ENCODE measurements around the gene GRK2.

The GRK2 gene

GRCh38 chr11:67289226-67289650 lies 23.0 kb downstream of the GRK2 start, which contains the start of gene ANKRD13D:
ANKRD13D (plus strand) TSS chr11:67289303; CDS start chr11:67289461, 158 bp downstream.
- TF ChIP-seq GATA2 (IDR thresholded peaks at IDR 0.05; ENCODE audit: low read depth, low read length) (no peak), GATA3 (IDR thresholded peaks at IDR 0.05; ENCODE audit: low read depth, low read length) (no peak)

- no peak for TF ChIP-seq GATA3 (IDR thresholded peaks at IDR 0.05; ENCODE audit: low read depth, low read length)
- no peak for TF ChIP-seq GATA2 (IDR thresholded peaks at IDR 0.05; ENCODE audit: low read depth, low read length)
Observed at GRCh38 chr11:67289651-67290479, 23.6 kb downstream of the GRK2 start.

- TF ChIP-seq GATA2 (IDR thresholded peaks at IDR 0.05; ENCODE audit: low read depth, low read length) (no peak), GATA3 (IDR thresholded peaks at IDR 0.05; ENCODE audit: low read depth, low read length) (no peak)
Observed at GRCh38 chr11:67290801-67291200, 24.5 kb downstream of the GRK2 start.

- TF ChIP-seq GATA3 (IDR thresholded peaks at IDR 0.05; ENCODE audit: low read depth, low read length) (no peak), GATA2 (IDR thresholded peaks at IDR 0.05; ENCODE audit: low read depth, low read length) (no peak)
Observed at GRCh38 chr11:67291481-67292381, 25.5 kb downstream of the GRK2 start.

GRCh38 chr11:67292671-67293070 lies 26.4 kb downstream of the GRK2 start:
- TF ChIP-seq GATA3 (IDR thresholded peaks at IDR 0.05; ENCODE audit: low read depth, low read length) (no peak), GATA2 (IDR thresholded peaks at IDR 0.05; ENCODE audit: low read depth, low read length) (no peak)

- TF ChIP-seq GATA3 (IDR thresholded peaks at IDR 0.05; ENCODE audit: low read depth, low read length) (no peak), GATA2 (IDR thresholded peaks at IDR 0.05; ENCODE audit: low read depth, low read length) (no peak)
Observed at GRCh38 chr11:67293090-67293489, 26.8 kb downstream of the GRK2 start.

GRCh38 chr11:67295846-67296245 lies 29.6 kb downstream of the GRK2 start:
- TF ChIP-seq GATA3 (IDR thresholded peaks at IDR 0.05; ENCODE audit: low read depth, low read length) (no peak), GATA2 (IDR thresholded peaks at IDR 0.05; ENCODE audit: low read depth, low read length) (no peak)

GRCh38 chr11:67298786-67299185 lies 32.5 kb downstream of the GRK2 start:
- TF ChIP-seq GATA3 (IDR thresholded peaks at IDR 0.05; ENCODE audit: low read depth, low read length) (no peak), GATA2 (IDR thresholded peaks at IDR 0.05; ENCODE audit: low read depth, low read length) (no peak)

GRCh38 chr11:67299471-67300191 lies 33.4 kb downstream of the GRK2 start:
- TF ChIP-seq GATA2 (IDR thresholded peaks at IDR 0.05; ENCODE audit: low read depth, low read length): no peak
- TF ChIP-seq GATA3 (IDR thresholded peaks at IDR 0.05; ENCODE audit: low read depth, low read length): no peak

- TF ChIP-seq GATA3 (IDR thresholded peaks at IDR 0.05; ENCODE audit: low read depth, low read length): no peak
- TF ChIP-seq GATA2 (IDR thresholded peaks at IDR 0.05; ENCODE audit: low read depth, low read length): no peak
Observed at GRCh38 chr11:67300256-67300755, 34.0 kb downstream of the GRK2 start.

- TF ChIP-seq GATA3 (IDR thresholded peaks at IDR 0.05; ENCODE audit: low read depth, low read length): no peak
- no peak for TF ChIP-seq GATA2 (IDR thresholded peaks at IDR 0.05; ENCODE audit: low read depth, low read length)
Observed at GRCh38 chr11:67300756-67301312, 34.6 kb downstream of the GRK2 start.

GRCh38 chr11:67301313-67301921 lies 35.1 kb downstream of the GRK2 start:
- no peak for TF ChIP-seq GATA3 (IDR thresholded peaks at IDR 0.05; ENCODE audit: low read depth, low read length)
- TF ChIP-seq GATA2 (IDR thresholded peaks at IDR 0.05; ENCODE audit: low read depth, low read length): no peak

- no peak for TF ChIP-seq GATA2 (IDR thresholded peaks at IDR 0.05; ENCODE audit: low read depth, low read length)
- no peak for TF ChIP-seq GATA3 (IDR thresholded peaks at IDR 0.05; ENCODE audit: low read depth, low read length)
Observed at GRCh38 chr11:67301951-67302516, 35.8 kb downstream of the GRK2 start.

Measured in SH-SY5Y (cell line).